Adrenal gland (tissue), 5 donors: ENCODE results near the gene RWDD4.

Experiments used
- CTCF ChIP-seq, 6 experiments: fragments of 450-650 bp in 4 of 6; fragments of 200-600 bp in 2 of 6; sonication (generic) in 1 of 6; IDR thresholded peaks; 1 replicate in 5 of 6; 2 replicates in 1 of 6; pipeline versions ENCODE4 v1.5.1 to v1.8.0; 2016 to 2021; ENCODE audit warnings: antibody characterized with exemption in 6 of 6, mild to moderate bottlenecking in 2 of 6, moderate library complexity in 1 of 6
- POLR2A ChIP-seq, 2 donors: fragments of 450-650 bp; IDR thresholded peaks; one replicate each; pipeline ENCODE4 v1.6.1; 2017; ENCODE audit warnings: antibody characterized with exemption in 2 of 2, mild to moderate bottlenecking in 2 of 2, moderate library complexity in 1 of 2
- donor health status: DM: no; HTN: no; CAD: no.

GRCh38 chr4:183657564-183657963, 1.4 kb downstream of the RWDD4 start:
- no peak for TF ChIP-seq CTCF (IDR thresholded peaks at IDR 0.05)
- TF ChIP-seq POLR2A (IDR thresholded peaks at IDR 0.05), result no peak
